Measurements from ENCODE around the gene C19orf33.

Gene C19orf33

DNA sequence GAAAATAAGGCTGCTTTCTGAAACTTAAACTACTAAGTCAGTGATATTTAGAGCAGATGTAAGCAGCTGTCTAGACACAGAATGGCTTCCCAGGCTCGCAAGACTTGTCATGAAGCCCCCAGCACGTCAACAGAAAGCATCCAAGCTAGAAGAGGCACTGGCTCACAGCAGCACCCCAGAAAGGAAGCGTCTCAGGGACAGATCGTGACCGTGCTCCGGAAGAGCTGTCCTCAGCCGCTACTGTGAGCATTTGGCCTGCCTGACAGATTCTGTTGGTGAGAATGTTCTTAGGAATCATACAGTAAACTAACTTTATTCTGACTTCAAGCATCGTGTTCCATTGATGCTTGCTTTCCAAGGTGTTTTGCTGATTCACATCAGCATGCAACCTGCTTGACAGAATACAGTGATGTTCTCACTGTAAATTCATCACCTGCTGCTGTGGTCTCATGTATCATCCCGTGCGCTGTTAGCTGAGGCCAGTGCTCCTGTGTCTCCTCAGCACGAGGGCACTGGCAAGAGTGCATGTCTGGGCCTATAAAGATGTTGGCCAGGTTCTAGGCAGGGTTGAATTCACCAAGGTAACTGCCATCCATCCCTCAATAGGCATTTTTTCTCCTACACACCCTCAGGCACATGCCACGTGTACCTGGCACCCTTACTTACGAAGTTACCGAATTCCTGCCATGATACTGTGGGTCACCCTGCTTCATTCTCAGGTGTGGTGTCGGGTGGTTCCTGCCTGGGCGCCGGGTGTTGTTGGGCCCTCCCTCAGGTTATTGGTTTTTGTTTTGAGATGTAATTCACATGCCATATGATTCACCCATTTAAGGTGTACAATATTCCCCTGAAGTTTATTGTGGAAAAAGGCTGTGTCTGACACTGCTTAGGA lies 23.8 kb upstream of the C19orf33 start:
- no peak for DNase-seq

DNA sequence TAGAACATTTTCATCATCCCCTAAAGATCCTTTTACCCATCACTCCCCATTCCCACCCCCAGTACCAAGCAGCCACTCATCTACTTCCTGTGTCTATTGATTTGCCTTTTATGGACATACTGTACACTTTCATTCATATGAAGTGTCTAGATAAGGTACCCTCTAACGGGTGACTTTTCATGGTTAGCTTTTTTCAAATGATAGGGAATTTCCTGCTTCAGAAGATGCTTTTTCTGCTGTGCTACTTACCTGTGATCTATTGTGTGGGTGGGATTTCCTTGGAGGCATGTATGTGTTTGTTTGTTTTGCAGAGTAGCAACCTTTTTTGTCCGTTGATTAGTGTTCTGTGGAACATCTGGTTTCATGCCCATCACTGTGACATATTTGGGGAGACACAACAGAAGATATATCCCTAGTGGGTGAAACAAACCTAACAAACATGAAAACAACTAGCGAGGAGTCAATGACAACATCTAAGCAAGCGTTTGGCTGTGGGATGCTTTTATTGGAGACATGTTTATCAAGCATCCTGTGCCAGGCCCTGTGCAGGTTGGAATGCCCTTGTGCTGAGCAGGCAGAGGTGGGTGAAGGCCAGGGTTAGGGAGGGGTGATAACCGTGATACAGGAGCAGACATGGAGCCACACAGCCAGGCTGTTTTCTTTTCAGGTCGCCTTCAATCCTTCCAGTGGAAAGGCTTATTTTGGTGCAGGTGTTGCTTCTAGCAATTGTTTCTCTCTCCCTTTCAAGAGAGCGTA lies 22.1 kb upstream of the C19orf33 start:
- no peak for DNase-seq

DNA sequence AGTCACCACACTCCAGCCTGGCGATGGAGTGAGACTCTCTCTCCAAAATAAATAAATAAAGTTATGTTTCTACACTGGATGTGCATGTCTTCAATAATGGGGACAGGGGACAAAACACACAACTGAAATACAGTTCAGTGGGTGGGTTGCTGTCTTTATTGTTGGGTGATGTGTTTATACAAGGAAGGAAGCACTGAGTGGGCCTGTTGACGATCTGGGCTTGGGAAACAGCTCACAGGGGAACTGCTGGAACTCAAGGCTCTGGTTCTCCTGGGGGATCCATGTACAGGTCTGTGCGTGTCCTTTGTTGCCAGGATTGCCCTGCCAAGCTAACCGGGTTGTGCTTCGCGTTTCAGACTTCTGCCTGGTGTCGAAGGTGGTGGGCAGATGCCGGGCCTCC lies 20.8 kb upstream of the C19orf33 start:
- DNase-seq, result no peak

DNA sequence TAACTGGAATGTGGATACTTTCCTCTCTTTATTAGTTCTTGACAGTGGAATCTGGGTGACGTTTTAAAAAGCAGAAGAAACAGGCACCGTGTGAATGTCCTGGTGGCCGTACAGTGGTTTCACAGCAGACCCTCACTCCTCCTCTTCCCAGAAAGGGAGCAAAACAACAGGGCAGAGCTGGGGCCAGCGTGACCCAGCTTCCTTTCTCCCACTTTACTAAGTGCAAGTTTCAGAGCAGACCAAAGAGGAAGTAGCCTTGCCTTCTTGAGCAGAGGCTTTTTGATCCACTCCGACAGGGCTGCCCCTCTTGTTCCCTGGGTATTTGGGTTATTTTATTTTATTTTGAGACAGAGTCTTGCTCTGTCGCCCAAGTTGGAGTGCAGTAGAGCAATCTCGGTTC lies 19.6 kb upstream of the C19orf33 start:
- no peak for DNase-seq

DNA sequence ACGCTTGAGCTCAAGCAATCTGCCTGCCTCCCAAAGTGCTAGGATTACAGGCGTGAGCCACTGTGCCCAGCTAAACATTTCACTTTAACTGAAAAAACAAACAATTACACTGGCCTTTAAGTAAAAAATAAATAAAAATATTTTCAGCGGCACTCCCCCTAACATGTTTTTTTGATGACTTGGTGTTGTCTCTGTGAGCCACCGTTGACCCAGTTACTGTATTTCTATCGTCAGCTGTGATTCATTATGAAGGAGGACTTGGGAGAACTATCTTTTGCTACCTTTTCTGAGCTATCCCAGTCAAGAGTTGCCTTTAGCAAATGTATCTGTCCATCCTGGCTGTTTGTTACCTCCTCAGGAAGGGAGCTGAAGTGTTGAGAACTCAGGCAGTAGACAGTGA lies 18.5 kb upstream of the C19orf33 start:
- no peak for DNase-seq

DNA sequence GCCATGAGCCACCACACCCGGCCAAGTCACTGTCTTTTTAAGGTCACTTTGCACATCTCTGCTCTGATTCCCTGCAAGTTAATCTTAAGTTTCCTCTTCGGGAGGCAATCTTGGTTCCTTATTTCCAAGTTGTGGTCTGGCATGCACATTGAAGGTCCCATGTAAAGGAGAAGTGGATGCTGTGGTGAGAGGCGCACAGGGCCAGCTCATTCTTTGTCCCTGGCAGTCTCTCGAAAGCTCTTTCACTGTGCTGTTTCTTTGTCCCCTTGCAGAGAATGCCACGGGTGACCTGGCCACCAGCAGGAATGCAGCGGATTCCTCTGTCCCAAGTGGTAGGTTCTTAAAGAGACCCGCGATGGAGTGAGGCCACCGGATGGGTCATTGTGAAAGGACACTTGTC lies 16.4 kb upstream of the C19orf33 start:
- DNase-seq, result no peak

DNA sequence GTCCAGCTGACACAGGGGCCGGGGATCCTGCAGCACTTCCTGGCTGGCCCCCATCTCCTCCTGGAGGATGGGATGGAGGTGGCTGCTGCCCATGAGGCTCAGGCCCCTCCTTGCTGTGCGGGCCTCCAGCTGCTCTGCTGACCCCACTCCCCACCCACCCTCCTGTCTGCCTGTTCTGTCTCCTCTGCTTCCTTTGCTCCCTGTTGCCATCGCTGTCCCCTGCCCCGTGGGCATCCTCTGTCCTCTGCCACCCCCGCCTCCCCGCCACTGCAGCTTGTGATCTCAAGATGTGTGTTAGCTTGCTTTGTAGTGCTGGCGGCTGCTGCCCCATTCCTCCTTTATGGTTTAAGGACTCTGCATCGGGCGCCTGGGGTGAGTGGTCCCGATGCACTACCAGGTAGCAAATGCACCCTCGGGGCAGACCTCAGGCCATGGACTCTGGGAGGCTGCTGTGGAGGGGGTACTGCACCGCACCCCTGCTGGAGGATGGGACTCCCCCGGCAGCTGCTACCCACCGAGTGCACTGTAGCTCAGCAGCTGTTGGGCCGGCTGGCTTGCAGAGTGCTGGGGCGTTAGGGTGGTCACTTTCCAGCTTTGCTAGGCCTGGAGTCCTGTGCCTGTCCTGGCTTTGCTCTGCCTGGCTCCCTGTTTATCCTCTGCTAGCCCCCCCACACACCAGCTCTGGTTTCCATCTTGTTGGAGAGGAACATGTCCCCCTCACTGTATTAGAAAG lies 15.8 kb upstream of the C19orf33 start:
- no peak for DNase-seq

DNA sequence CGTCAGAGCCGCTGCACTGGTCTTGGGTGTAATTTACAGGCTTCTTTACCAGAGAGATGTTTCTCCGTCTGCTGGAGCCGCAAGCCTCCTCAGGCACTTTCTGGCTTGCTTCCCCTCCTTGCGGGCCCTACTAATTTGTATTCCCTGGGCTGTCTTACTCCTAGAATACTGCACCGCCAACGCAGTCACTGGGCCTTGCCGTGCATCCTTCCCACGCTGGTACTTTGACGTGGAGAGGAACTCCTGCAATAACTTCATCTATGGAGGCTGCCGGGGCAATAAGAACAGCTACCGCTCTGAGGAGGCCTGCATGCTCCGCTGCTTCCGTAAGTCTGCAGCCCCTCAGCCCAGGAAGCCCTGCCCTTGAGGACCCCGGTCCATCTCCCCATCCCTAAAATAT lies 14.1 kb upstream of the C19orf33 start:
- no peak for DNase-seq

DNA sequence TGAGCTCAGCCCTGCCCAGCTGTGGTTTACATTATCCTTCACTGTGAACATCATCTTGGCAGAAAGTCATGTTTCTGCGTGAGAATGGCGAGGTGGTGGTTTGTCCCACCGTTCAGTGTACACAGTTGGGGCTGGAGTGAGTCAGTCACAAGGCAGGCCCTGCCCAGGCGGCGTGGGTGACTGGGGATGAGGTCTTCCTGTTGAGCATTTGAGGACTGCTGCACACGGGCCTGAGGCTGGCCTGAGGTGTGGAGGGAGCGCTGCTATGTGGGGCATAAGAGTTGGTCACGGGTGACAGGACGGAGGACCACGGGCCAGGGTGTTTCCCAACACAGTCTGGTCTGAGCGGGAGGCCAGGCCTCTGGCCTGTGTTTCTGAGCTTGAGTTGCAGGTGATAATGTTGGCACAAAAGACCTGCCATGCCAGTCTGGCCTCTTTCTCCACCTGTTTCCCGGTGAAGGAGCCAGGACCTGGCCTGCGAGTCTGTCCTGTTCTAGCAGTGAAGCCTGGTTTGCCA lies 13.4 kb upstream of the C19orf33 start:
- no peak for DNase-seq

DNA sequence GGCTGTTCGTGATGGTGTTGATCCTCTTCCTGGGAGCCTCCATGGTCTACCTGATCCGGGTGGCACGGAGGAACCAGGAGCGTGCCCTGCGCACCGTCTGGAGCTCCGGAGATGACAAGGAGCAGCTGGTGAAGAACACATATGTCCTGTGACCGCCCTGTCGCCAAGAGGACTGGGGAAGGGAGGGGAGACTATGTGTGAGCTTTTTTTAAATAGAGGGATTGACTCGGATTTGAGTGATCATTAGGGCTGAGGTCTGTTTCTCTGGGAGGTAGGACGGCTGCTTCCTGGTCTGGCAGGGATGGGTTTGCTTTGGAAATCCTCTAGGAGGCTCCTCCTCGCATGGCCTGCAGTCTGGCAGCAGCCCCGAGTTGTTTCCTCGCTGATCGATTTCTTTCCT lies 12.2 kb upstream of the C19orf33 start:
- DNase-seq, result no peak

DNA sequence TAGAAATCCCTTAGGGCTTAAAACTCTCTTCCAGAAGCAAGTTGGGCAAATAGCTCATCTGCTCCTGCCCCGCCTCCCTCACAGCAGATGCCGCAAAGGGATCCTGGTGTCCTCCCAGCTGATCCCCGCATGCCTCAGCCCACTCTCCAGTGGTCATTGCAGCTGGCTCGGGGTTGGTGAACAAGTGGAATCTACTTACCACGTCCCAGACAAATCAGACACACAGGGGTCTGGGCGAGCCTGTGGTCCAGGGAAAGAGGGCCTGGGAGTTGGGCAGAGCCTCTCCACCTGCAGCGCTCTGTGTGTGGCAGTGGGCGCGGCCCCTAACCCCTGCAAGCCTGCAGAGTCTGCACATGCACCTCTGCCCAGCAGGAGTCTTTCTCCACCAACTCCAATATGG lies 10.8 kb upstream of the C19orf33 start:
- no peak for DNase-seq

DNA sequence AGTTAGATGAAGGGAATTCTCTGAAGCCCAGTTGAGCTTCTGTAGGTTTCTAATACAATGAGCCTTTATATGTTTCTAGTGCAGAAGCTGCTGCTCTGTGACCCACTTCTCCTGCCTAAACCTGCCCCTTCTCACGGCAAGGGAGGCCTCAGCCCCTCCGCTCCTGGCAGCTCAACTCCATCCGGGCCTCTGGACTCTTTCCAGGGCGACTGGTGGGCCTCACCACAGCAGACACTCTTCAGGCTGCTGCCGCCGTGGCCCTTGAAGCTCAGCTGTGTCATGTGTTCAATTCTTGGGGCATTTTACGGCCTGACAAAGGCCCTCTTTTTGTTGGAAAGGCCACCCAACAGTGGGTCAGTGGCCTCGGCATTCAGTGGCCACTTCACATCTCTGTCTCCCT lies 10.0 kb upstream of the C19orf33 start:
- DNase-seq, result no peak

DNA sequence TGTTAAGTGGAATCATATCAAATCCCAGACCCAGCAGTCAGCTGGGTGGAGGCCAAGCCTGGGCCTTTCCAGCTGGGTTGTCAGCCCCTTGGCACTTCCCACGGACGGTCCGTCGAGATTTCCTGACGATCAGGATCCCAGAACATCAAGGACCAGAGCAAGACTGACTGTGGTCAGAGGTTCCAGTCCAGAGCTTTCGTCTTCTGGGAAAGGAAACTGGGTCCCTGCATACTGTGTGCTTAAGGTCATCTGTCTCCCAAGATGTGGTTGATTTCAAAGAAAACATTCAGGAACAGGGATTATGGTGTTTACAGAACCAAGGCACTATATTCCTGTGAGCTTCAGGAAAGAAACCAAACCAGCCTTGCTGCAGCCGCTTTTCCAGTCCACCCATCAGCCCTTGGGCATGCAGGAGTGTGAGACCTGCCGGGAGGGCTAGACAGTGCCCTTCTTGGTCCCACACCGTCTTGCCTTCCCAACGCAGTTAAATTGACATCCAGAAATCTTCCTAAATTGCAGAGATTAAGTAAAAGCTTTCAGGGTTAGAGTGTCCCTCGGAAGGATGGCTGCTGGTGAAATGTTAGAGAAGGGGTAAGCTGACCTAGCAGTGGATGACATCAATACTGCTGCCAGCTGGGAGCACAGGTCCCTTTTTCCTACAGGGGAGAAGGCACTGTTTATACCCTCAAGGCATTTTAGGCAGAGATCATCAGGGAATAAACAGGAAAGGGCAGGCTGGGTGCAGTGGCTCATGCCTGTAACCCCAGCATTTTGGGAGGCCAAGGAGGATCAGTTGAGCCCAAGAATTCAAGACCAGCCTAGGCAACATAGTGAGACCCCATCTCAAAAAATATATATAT lies 5.0 kb upstream of the C19orf33 start:
- DNase-seq, result no peak

DNA sequence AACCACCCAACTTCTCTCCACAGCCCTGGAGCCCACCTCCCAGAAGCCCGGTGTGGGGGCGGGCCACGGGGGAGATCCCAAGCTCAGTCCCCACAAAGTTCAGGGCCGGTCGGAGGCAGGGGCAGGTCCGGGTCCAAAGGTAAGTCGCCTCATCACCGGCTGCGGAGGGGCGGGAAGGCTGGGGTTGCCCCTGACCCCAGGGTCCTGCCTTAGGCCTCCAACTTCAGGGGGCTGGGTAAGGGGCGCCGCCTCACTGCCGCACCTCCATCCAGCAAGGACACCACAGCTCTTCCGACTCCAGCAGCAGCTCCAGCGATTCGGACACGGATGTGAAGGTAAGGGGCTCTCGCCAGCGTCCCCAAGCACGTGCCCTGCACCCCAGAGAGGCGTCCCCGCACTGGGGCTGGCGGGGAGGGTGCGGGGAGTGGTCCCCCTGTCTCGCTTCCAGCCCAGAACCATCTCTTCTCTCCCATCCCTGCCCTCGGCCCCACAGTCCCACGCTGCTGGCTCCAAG lies 358 bp downstream of the C19orf33 start:
- no peak for DNase-seq

DNA sequence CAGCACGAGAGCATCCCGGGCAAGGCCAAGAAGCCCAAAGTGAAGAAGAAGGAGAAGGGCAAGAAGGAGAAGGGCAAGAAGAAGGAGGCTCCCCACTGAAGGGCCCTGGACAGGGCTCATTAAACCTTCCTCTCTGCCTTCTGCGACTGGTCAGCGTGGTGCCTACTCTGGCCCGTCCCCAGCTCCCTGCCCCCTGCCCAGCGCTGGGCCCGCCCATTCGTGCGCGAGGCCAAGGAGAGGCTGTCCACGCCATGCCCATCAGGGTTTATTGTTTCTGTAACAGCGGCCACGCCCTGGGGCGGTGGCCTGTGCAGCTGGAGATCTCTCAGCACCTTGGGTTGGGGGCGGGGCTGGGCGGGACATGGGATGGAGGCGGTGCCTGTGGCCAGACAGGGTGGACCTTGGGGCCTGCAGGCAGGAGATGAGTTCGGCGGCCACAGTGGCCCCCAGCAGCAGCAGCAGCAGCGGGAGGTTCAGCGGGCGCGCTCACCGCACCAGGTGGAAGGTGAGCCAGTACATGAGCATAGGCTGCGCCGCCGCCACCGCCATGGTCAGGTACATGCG lies 897 bp downstream of the C19orf33 start:
- DNase-seq, result no peak

DNA sequence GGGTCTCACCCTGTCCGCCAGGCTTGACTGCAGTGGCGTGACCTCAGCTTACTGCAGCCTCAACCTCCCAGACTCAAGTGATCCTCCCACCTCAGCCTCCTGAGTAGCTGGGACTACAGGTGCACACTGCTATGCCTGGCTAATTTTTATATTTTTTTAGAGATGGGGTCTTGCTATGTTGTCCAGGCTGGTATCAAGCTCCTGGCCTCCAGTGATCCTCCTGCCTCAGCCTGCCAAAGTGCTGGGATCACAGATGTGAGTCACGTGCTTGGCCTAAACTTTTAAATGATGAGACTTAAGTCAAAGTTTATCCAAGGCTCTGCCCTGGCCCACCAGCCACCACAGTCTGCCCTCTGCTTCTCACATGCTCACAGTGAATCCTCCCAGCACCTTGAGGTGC lies 2.2 kb downstream of the C19orf33 start:
- DNase-seq, result no peak

DNA sequence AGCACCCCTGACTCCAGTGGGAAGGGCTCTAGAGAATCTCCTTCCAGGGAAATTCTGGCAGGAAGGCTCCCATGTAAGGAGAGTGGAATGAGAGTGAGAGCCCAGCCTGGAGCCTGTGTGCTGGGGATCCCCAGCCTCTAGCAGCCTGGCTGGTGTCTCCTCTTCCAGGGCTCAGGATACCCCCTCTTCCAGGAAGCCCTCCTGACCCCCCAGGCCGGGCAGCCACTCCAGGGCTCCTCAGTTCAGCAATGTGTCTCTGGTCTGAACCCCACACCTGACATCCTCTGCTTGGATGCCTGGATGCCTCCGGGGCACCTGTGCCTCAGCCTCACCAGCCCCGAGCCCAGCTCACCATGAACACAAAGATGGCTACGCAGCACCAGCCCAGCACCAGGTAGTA lies 3.0 kb downstream of the C19orf33 start:
- no peak for DNase-seq

DNA sequence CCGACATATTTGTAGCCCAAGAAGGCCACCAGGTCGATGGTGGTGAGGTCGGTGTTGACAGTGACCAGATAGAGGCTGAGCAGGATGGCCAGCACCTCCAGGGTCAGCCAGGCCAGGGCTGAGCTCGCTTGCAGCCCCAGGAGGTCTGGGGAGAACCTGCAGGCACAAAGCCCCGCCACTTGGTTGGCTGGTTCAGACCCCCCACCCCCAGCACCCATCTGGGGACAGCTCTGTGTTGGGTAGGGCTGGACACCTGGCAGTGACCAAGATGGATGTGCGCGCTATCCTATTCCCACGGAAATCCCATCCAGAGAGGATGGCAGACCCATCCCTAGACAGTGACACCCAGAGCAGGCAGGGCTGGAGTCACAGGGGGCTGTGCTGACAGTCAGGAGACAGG lies 3.5 kb downstream of the C19orf33 start:
- DNase-seq, result no peak

DNA sequence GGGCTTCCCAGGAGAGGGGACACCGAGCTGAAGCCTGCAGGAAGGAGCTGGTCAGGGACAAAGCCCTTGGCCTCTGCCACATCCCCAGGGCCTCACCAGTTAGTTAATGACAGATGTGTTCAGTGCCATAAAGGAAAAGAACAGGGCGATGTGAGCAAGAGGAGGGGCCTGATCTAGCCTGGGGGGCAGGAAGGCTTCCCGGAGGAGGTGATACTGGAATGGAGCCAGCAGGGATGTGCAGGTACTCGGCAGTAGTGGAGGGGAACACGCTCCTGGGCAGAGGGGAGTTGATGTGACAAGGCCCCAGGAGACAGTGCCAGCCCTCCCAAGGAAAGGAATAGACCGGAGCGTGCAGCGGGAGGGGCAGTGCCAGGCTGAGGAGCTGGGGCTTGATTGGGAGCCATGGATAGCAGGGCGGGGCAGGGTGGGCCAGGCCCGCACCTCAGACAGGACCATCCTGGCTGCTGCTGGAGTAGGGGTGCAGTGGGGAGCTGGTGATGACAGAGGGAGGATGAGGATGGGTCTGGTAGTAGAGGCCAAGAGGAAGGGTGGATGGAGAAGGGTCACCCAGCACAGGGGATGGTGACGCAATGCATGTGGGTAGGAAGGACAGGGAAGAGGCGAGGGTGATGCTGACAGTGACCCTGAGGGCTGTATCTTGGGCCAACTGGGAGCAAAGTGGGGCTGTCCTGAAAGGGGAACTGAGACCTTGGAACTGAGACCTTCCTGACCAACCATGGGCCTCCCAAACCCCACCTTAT lies 4.1 kb downstream of the C19orf33 start:
- DNase-seq, result no peak

DNA sequence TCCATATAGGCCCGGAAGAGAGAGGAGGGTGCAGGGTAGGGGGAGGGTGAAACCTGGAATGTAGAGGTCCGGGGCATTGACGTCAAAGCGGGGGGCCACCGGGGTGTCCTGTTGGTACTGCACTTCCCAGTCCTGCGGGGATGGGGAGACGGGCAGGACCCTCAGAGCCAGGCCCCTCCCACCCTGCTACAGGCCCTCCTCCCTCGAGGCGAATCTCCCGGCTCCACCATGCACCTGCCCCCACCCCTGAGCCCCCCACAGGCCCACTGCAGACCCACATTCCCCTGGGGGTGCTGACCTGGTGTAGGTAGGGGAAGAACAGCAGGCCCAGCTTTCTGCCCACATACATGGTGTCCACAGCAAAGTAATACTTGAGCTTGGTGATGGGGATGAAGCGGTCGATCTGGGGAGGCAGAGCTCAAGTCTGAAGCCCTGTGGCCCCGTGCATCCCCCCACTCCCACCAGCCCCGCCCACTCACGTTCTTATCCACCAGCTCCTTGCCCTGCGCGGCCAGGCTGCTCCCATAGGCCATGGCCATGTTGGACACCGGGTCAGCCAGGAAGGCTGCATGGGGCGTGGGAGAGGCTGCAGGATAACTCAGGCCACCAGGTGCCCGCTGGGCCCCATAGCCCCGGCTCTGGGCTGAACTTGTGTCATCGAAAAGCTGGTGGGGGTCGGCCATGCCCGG lies 5.0 kb downstream of the C19orf33 start:
- DNase-seq, result no peak

All from NCI-H1417 treated with DMSO at 0.1 percent for 48 hours (cell line).